Transverse colon (tissue), 4 donors: ENCODE measurements around the gene PHLDB2.

Experiments used
- CTCF ChIP-seq, 5 experiments: fragments of 200-600 bp in 3 of 5; fragments of 450-650 bp in 2 of 5; sonication (generic) in 3 of 5; IDR thresholded peaks; 1 replicate in 2 of 5; 2 replicates in 3 of 5; pipeline ENCODE4 v1.5.1; 2016 to 2017; ENCODE audit warnings: antibody characterized with exemption in 5 of 5, inconsistent platforms in 3 of 5, mild to moderate bottlenecking in 2 of 5, moderate library complexity in 1 of 5
- POLR2A ChIP-seq: fragments of 450-650 bp; IDR thresholded peaks from one replicate; pipeline ENCODE4 v1.6.1; 2016; ENCODE audit warnings: antibody characterized with exemption, mild to moderate bottlenecking, moderate library complexity
- POLR2AphosphoS5 ChIP-seq, 3 donors: sonication (generic); formaldehyde crosslinking; IDR thresholded peaks; one replicate each; pipeline ENCODE4 v1.6.1; 2016; ENCODE audit warnings: antibody characterized with exemption in 3 of 3

DNA sequence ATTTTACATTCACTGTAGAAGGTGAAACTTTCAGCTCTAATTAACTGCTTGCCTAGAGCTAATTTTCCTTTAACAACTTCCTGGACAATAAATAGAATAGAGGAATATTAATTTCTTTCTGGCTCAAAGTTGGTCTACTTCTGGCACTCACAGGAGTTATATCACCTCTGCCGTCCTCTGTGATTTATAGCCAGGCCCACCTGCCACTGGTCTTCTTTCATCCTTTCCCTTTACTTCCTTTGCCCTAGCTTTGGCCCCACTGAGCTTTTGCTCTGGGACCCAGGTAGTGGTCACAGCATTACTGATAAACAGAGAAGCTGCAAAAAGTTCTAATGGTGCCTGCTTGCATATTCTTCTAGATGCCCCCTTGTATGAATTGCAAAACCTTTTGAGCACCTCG is 70.4 kb downstream of the PHLDB2 start:
- no peak for TF ChIP-seq POLR2AphosphoS5 (IDR thresholded peaks at IDR 0.05)
- TF ChIP-seq CTCF (IDR thresholded peaks at IDR 0.05), result no peak
- TF ChIP-seq POLR2A, result no peak
